ENCODE measurements around the gene SFXN5.

The SFXN5 gene

DNA sequence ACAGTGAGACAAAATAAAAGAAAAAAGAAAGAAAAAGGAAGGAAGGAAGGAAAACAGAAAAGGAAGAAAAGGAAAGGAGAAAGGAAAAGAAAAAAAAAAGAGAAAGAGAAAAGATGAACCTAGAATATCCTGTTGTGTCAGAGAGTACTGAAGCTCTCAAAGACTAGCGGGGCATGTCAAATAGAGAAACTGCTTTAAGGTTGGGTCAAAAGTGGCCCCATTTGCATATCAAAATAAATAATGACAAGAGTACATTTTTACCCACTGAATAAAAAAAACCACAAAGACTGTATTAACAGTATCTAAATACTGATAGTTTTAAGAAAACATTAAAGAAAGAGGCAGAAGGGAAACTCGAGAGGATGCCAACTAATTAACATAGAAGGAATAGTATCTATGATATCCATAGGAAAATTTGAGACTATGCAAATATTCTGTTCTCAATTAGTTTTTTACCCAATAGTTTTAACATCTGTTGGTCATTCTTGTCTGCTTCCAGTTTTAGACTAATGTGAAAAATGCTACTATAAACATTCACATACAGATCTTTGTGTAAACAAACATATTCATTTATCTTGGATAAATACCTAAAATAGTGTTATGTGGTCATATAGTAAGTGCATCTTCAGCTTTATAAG is 53.2 kb downstream of the SFXN5 start:
- no peak for DNase-seq

DNA sequence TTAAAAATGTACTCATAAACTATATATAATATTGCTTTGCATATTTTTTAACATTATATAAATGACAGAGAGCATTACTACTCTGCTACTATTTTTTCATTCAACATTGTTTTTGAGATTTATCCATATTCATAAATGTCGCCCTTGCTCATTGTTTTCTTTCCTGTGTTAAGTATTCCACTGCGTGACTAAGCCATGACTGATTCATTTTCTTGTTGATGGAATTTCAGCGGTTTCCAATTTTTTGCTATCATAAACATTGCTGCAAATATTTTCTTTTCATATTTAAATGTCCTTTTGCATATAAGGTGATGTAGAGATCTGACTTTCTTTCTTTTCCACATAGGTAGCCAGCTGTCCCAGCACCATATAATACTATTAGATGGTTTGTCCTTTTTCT is 57.6 kb downstream of the SFXN5 start:
- DNase-seq: no peak

- no peak for DNase-seq
These were observed 62.2 kb downstream of the SFXN5 start for GRCh38 chr2:73009177-73009839.

GRCh38 chr2:73008766-73009135 is 62.8 kb downstream of the SFXN5 start:
- DNase-seq: no peak

DNA sequence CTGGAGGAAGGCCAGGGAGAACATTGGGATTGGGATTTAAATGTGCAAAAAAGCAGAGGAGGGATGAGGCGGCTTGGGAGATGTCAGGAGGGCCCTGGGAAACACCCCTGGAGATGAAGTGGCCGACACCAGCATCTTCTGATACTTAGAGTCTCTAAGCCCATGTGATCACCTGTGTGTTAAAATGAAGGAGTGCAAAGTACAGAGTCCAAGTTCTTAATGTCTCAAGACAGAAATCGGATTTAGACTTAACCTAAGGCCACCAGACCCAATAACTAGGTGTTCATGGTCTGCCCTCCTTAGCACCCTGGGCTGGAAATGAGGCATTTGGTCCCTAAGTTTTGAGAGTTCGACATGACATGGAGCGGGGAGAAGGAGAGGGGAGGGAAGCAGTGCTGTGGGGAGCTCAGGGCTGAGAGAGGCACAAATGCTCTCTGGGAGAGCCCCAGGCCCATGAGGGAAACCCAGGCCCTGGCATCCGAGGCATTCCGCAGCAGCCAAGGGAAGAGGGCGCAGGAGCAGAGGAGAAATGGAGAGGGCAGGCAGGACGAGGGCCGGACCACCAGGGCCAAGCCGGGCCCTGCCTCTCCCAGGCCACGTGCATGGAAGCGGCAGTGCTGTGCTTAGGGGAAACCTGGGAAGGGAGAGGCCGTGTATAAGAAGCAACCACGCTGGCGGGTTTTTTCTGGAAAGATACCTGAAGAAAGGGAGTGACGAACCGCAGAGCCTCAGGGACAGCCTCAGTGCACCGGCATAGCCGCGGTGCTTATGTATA is 63.3 kb downstream of the SFXN5 start:
- no peak for DNase-seq

DNA sequence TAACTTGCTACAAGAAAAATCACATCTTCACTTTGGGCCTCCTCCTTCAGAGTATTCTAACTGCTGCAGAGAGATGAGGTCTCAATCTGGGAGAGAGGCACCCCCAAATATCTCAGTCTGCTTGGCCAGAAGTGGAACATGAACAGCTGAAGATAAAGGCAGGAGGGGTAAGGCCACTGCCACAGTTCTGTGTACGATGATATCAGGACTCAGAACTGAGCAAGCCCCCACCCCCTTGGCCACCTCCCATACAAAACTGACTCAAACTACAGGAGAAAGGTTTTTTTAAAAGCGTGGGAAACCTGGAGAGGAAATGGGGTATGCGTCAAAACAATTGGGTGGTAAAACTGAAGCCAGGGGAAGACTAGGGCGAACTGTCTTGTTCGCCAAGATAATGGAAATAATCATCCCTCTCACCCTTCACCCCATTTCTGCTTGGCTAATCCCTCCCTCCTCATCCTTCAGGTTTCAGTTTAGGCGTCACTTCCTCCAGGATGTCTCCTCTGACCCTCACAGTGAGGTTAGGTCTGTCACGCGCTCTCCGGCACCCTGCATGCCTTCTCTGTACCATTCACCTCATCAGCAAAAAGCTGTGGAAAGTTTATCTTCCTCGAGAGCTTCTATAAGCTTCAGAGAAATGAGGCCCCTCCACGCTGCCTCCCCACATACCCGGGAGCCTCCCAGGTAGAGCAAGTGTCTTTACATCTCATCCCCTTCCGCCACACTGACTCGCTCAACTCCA is 64.4 kb downstream of the SFXN5 start:
- DNase-seq: no peak

- no peak for DNase-seq
These were observed 66.5 kb downstream of the SFXN5 start for GRCh38 chr2:73004889-73005596.

GRCh38 chr2:73004466-73004865 is 67.0 kb downstream of the SFXN5 start:
- no peak for DNase-seq

- no peak for DNase-seq
These were observed 68.5 kb downstream of the SFXN5 start for GRCh38 chr2:73003027-73003426.

DNA sequence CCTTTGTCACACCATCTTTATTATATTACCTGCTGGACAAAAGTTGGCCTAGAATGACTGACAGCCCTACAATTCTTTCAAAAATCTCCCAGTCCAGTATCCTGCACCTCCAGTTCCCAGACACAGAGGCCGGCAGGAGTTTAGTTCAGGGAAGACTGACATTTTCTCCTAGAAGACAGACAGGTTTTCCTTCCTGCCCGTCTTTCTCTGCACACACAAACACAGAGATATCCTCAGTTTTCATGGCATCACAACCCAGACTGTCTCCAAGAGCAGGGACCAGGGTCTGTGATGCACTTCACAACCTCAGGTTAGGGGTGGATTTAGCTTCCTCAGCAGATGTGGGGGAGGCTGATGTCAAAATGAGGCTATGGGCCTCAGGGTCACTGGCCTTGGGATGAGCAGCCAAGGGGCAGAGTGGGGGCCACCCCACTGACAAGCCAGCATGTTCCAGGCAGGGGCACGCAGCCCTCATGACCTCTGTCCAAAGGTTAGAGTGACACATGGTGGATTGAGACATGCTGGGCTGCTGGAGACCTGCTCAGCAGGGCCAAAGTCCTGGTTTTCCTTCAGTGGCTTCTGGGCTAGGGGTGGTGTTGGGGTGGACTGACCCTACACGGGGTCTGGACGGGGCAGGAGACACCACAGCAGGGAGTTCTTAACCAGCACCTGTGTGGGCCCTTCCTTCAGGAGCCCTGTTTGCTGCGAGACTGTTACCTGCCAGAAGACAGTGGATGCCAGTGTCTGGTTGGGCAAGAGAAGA is 70.5 kb downstream of the SFXN5 start:
- DNase-seq: no peak

DNA sequence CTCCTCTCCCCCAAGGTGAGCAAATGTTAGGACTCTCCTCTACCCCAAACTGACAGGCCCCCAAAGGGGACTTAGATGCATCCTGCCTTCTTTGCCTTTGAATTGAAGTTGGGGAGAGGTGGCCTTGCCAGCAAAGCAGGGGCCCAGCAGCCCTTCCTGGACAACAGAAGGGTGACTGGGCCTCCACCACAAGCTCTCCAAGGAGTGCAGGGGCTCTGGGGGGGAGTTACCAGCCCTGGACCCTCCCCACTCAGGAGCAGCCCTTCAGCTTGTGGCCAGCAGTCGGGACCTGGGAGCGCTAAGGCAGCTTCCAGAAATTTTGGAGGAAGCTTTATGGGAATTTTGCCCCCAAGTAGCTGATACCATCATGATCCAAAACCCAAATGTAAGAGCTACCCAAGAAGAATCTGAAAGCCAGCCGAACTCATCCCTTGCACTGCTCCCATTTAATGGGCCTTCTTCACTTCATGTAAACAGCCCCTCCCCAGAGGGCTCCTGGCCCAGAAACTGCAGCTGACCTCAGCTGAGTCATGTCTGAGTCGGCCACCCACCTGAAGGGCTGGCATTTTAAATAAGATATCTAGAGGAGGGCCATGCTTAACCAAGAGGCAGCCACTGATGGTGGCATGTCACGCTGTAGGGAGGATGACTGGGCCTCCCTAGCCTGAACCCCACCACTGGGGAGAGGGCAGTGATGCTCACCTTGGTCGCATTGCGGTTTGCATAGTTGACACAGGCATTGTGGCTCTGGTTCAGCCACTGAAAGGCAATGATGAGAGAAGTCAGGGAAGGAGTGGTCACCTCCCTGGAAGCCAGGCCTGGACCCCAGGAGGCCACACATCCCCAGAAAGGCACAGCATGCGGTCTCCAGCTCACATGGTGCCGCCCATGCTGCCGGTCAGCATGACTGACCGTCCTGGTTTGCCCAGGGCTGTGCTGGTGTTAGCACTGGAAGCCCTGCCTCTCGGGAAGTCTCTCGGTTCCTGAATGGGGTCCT is 71.5 kb downstream of the SFXN5 start:
- DNase-seq: no peak

DNA sequence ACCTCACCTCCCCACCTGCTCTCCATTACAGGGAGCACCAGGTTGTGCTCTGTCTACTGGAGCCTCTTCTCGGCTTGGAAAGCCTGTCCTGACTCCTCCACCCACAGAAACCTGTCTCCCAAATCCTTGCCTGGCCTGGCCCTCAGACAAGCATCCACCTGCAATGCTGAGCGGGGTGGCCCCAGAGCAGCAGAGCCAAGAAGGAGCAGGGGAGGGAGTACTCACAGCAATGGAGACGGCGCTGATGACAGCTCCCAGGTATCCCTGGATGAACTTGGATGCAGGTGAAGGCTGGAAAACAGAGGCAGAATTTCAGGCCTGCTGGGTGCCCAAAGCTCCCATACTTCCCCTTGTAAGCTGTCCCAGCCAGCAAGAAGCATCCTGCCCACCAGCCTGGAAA is 72.8 kb downstream of the SFXN5 start:
- no peak for DNase-seq

DNA sequence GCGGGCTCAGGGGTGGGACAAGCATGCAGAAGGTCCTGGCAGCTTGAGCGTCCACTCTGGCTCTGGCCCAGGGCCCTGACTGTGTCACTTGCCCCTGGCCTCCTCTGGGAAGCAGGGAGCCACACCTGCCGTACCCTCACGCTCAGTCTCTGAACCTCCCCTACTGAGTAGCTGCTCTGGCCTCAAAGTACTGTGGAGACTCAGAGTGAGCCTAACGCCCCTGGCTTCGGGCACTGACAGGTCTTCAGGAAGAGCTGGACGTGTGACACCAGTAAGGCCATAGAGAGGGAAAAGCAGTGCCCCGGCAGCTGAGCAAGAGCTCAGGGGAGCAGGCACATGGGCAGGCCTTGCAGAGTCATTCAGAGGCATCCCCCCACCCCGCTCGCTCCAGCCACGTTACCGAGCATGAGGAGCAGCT is 73.3 kb downstream of the SFXN5 start:
- no peak for DNase-seq

DNA sequence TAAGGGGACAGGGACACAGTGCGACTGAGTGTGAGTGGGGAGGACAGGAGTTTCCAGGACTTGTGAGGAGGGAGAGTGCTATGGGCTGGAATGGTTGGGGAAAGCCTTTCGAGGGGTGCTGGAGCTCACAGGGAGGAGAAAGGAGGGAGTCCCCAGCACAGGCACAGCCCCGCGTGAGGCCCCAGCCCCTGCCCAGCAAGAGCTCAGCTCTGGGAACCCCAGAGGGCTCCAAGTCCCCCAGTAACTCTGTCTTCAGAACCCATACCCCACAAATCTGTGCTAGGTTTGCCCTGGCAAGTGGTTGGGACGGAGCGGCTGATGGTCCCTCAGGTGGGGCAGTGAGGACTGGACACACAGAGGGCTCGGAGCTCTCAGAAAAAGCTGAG is 75.4 kb downstream of the SFXN5 start:
- DNase-seq: no peak

GRCh38 chr2:72995430-72996116 is 75.9 kb downstream of the SFXN5 start:
- DNase-seq: no peak

DNA sequence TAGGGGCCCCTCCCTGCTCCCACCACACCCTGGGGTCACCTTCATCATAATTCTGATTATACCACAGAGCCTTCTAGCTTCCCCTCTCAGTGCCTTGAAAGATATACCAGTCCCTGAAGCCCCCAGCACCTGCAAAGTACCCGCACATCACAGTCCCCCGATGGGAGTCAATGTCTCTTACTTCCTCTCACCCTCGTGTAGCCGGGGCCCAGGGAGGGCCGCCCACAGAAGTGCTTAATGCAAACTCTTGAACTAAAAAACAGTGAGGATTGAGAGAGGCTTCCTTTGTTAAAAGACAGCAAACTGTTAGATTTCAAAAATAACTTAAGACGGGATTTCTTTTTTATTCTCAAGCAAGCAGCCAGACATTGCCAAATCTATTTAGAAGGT is 76.5 kb downstream of the SFXN5 start:
- DNase-seq: no peak

DNA sequence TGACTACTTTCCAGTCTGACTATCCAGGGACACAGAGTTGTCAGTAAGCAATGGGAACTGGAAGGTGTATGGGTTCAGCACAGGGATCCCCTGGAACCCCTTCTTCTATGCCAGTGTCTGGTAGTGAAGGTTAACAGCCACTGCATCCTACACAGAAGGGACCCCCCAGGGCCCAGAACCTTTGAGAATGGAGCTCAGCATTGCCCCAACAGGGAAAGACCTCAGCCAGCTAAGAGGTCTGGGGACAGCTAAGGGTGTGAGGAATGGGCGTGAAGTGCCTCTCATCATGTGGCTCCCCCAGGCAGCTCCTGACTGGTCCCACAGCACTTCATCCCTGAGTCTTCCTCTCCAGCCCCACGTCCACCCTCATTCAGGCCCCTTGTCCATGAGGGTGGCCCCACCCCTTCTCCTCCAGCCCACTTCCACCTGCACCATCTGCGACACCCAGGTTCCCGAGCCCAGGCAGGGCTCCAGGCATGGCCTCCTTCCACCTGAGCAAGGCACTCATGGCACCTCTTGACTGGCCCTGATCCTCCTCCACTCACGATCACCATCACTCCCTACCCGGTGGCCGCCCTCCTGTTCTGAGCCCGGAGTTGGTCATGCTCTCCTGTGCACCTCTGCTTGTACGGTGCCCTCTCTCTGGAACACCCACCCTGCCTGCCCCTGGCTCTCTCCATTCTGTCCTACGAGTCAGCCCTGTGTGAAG is 77.1 kb downstream of the SFXN5 start:
- DNase-seq: no peak

GRCh38 chr2:72993933-72994280 is 77.6 kb downstream of the SFXN5 start:
- DNase-seq: no peak

GRCh38 chr2:72993147-72993932 is 78.2 kb downstream of the SFXN5 start:
- DNase-seq: peak; percentile 1 to 4

All from SHP77 (cell line).